Testis (tissue), 2 donors: Measurements from ENCODE around the gene KRT20.

Experiments
- POLR2A ChIP-seq: fragments of 450-650 bp; IDR thresholded peaks from one replicate; pipeline ENCODE4 v1.6.1; 2017; ENCODE audit warnings: antibody characterized with exemption, mild to moderate bottlenecking, moderate library complexity
- TF ChIP-seq, protein P1 (sequence below), 3 experiments: fragments of 450-650 bp in 2 of 3; fragments of 200-600 bp in 1 of 3; sonication (generic) in 1 of 3; IDR thresholded peaks; one replicate each; pipeline ENCODE4 v1.5.1; 2016 to 2019; ENCODE audit warnings: antibody characterized with exemption in 3 of 3, mild to moderate bottlenecking in 2 of 3, moderate library complexity in 1 of 3

DNA sequence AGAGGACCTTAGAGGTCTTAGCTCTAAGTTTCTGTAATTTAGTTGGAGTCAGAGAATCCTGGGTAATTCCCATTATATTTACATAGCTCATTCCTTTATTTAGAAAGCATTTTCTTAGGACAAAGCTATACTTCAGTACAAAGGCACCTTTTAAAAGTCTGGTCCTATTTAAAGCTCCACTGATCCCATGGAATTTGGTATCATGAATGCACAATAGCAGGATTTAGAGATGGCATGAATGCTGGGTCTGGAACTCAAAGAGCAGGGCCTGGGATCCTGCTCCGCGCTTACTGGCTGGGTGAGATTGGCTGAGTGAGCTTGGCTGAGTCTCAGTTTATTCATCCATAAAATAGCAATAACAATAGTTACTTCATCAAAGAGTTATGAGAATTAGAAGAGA lies 47.6 kb upstream of the KRT20 start:
- TF ChIP-seq, protein P1, sequence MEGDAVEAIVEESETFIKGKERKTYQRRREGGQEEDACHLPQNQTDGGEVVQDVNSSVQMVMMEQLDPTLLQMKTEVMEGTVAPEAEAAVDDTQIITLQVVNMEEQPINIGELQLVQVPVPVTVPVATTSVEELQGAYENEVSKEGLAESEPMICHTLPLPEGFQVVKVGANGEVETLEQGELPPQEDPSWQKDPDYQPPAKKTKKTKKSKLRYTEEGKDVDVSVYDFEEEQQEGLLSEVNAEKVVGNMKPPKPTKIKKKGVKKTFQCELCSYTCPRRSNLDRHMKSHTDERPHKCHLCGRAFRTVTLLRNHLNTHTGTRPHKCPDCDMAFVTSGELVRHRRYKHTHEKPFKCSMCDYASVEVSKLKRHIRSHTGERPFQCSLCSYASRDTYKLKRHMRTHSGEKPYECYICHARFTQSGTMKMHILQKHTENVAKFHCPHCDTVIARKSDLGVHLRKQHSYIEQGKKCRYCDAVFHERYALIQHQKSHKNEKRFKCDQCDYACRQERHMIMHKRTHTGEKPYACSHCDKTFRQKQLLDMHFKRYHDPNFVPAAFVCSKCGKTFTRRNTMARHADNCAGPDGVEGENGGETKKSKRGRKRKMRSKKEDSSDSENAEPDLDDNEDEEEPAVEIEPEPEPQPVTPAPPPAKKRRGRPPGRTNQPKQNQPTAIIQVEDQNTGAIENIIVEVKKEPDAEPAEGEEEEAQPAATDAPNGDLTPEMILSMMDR (IDR thresholded peaks at IDR 0.05) = no peak
- TF ChIP-seq POLR2A = no peak
